Measurements from ENCODE around the gene KYNU. TPM values are rescaled to one million over a fixed set of nuclear protein-coding genes. Genes with fewer than 3 reads are reported as not detected.

Gene KYNU
- total and polyA plus RNA-seq, 7 experiments from 2014 or later = 0.13 to 23.4 (median 1.4) TPM; not detected in 2

GRCh38 chr2:142849820-142850219 lies 27.6 kb upstream of the KYNU start:
- H3K4me1 Mint-ChIP-seq = peaks cover 0 to 2% (median 0%) of the 10 kb centered on the region in 7 donors
- DNase-seq (no peak), ATAC-seq (no peak)
- POLR2A ChIA-PET = no interaction called here
- Histone ChIP-seq H3K4me1 (ENCODE audit: control insufficient read depth in 2 of 2, insufficient read depth in 2 of 2, low read length in 2 of 2) (no peaks in the 10 kb centered on the region), H3K27ac (ENCODE audit: low read depth, low read length) (no peak overlapping the region), H3K4me3 (ENCODE audit: low read length) (no peak overlapping the region), H3K36me3 (ENCODE audit: control insufficient read depth in 2 of 3, insufficient read depth in 3 of 3, low read length in 3 of 3) (no peaks in the 10 kb centered on the region), H3K9me3 (ENCODE audit: control insufficient read depth in 2 of 3, low read length in 3 of 3) (no peaks in the 10 kb centered on the region), H3K27me3 (ENCODE audit: control insufficient read depth in 2 of 2, insufficient read depth in 2 of 2, low read length in 2 of 2) (no peaks in the 10 kb centered on the region)
- H3K27me3 Mint-ChIP-seq = peaks cover 0 to 5% (median 0%) of the 10 kb centered on the region in 5 donors
- no peak overlapping the region for H3K27ac Mint-ChIP-seq
- H3K9me3 Mint-ChIP-seq = peaks cover 0 to 3% (median 0%) of the 10 kb centered on the region in 11 donors
- intact Hi-C loops (cut with micrococcal nuclease) = no loop called here
- no peaks in the 10 kb centered on the region for H3K36me3 Mint-ChIP-seq
- no peak overlapping the region for H3K4me3 Mint-ChIP-seq
- CTCF ChIA-PET = no interaction called here

GRCh38 chr2:142853912-142854311 lies 23.6 kb upstream of the KYNU start:
- intact Hi-C loops (cut with micrococcal nuclease) = no loop called here
- Mint-ChIP-seq H3K27ac (no peak overlapping the region), H3K27me3 (peaks cover 0 to 5% (median 0%) of the 10 kb centered on the region in 5 donors), H3K9me3 (peaks cover 0 to 5% (median 0%) of the 10 kb centered on the region in 11 donors), H3K4me3 (no peak overlapping the region), H3K36me3 (no peaks in the 10 kb centered on the region), H3K4me1 (no peaks in the 10 kb centered on the region)
- no peak overlapping the region for H3K27ac ChIP-seq (ENCODE audit: low read depth, low read length)
- CTCF ChIA-PET = no interaction called here
- no peaks in the 10 kb centered on the region for H3K4me1 ChIP-seq (ENCODE audit: control insufficient read depth in 2 of 2, insufficient read depth in 2 of 2, low read length in 2 of 2)
- no peak overlapping the region for H3K4me3 ChIP-seq (ENCODE audit: low read length)
- POLR2A ChIA-PET = no interaction called here
- DNase-seq (no peak), ATAC-seq (no peak)
- no peaks in the 10 kb centered on the region for H3K27me3 ChIP-seq (ENCODE audit: control insufficient read depth in 2 of 2, insufficient read depth in 2 of 2, low read length in 2 of 2)
- no peaks in the 10 kb centered on the region for H3K9me3 ChIP-seq (ENCODE audit: control insufficient read depth in 2 of 3, low read length in 3 of 3)
- H3K36me3 ChIP-seq (ENCODE audit: control insufficient read depth in 2 of 3, insufficient read depth in 3 of 3, low read length in 3 of 3) = no peaks in the 10 kb centered on the region

GRCh38 chr2:142857256-142858164 lies 20.0 kb upstream of the KYNU start:
- H3K27me3 ChIP-seq (ENCODE audit: control insufficient read depth in 2 of 2, insufficient read depth in 2 of 2, low read length in 2 of 2) = no peaks in the 10 kb centered on the region
- no peak overlapping the region for H3K27ac ChIP-seq (ENCODE audit: low read depth, low read length)
- ChIA-PET POLR2A (no interaction called here), CTCF (no interaction called here)
- H3K4me3 ChIP-seq (ENCODE audit: low read length) = no peak overlapping the region
- no peaks in the 10 kb centered on the region for H3K36me3 ChIP-seq (ENCODE audit: control insufficient read depth in 2 of 3, insufficient read depth in 3 of 3, low read length in 3 of 3)
- intact Hi-C loops (cut with micrococcal nuclease) = no loop called here
- H3K4me1 ChIP-seq (ENCODE audit: control insufficient read depth in 2 of 2, insufficient read depth in 2 of 2, low read length in 2 of 2) = no peaks in the 10 kb centered on the region
- H3K27ac Mint-ChIP-seq = no peak overlapping the region
- no peaks in the 10 kb centered on the region for H3K36me3 Mint-ChIP-seq
- H3K4me3 Mint-ChIP-seq = no peak overlapping the region
- H3K9me3 Mint-ChIP-seq = peaks cover 0 to 5% (median 0%) of the 10 kb centered on the region in 11 donors
- H3K4me1 Mint-ChIP-seq = no peaks in the 10 kb centered on the region
- H3K27me3 Mint-ChIP-seq = no peaks in the 10 kb centered on the region
- ATAC-seq (no peak), DNase-seq (no peak)
- H3K9me3 ChIP-seq (ENCODE audit: control insufficient read depth in 2 of 3, low read length in 3 of 3) = no peaks in the 10 kb centered on the region

GRCh38 chr2:142858961-142859360 lies 18.5 kb upstream of the KYNU start:
- Histone ChIP-seq H3K27ac (ENCODE audit: low read depth, low read length) (no peak overlapping the region), H3K9me3 (ENCODE audit: control insufficient read depth in 2 of 3, low read length in 3 of 3) (no peaks in the 10 kb centered on the region), H3K27me3 (ENCODE audit: control insufficient read depth in 2 of 2, insufficient read depth in 2 of 2, low read length in 2 of 2) (no peaks in the 10 kb centered on the region), H3K36me3 (ENCODE audit: control insufficient read depth in 2 of 3, insufficient read depth in 3 of 3, low read length in 3 of 3) (no peaks in the 10 kb centered on the region), H3K4me1 (ENCODE audit: control insufficient read depth in 2 of 2, insufficient read depth in 2 of 2, low read length in 2 of 2) (no peaks in the 10 kb centered on the region), H3K4me3 (ENCODE audit: low read length) (no peak overlapping the region)
- Mint-ChIP-seq H3K4me1 (no peaks in the 10 kb centered on the region), H3K36me3 (no peaks in the 10 kb centered on the region), H3K9me3 (peaks cover 0 to 5% (median 0%) of the 10 kb centered on the region in 11 donors), H3K27ac (no peak overlapping the region), H3K4me3 (no peak overlapping the region), H3K27me3 (no peaks in the 10 kb centered on the region)
- CTCF ChIA-PET = no interaction called here
- POLR2A ChIA-PET = no interaction called here
- intact Hi-C loops (cut with micrococcal nuclease) = no loop called here
- ATAC-seq (no peak), DNase-seq (no peak)

GRCh38 chr2:142862299-142862698 lies 15.2 kb upstream of the KYNU start:
- intact Hi-C loops (cut with micrococcal nuclease) = no loop called here
- CTCF ChIA-PET = no interaction called here
- Mint-ChIP-seq H3K9me3 (peaks cover 0 to 4% (median 0%) of the 10 kb centered on the region in 11 donors), H3K4me1 (peaks cover 0 to 5% (median 0%) of the 10 kb centered on the region in 7 donors), H3K4me3 (no peak overlapping the region), H3K27me3 (peaks cover 0 to 5% (median 0%) of the 10 kb centered on the region in 5 donors), H3K27ac (no peak overlapping the region), H3K36me3 (no peaks in the 10 kb centered on the region)
- DNase-seq (no peak), ATAC-seq (no peak)
- H3K36me3 ChIP-seq (ENCODE audit: control insufficient read depth in 2 of 3, insufficient read depth in 3 of 3, low read length in 3 of 3) = no peaks in the 10 kb centered on the region
- no peak overlapping the region for H3K27ac ChIP-seq (ENCODE audit: low read depth, low read length)
- H3K9me3 ChIP-seq (ENCODE audit: control insufficient read depth in 2 of 3, low read length in 3 of 3) = no peaks in the 10 kb centered on the region
- no peaks in the 10 kb centered on the region for H3K4me1 ChIP-seq (ENCODE audit: control insufficient read depth in 2 of 2, insufficient read depth in 2 of 2, low read length in 2 of 2)
- H3K27me3 ChIP-seq (ENCODE audit: control insufficient read depth in 2 of 2, insufficient read depth in 2 of 2, low read length in 2 of 2) = no peaks in the 10 kb centered on the region
- POLR2A ChIA-PET = no interaction called here
- H3K4me3 ChIP-seq (ENCODE audit: low read length) = no peak overlapping the region

- no peak overlapping the region for H3K27ac Mint-ChIP-seq
- no peak overlapping the region for H3K4me3 Mint-ChIP-seq
- Histone ChIP-seq H3K27me3 (ENCODE audit: control insufficient read depth in 2 of 2, insufficient read depth in 2 of 2, low read length in 2 of 2) (no peaks in the 10 kb centered on the region), H3K4me3 (ENCODE audit: low read length) (no peak overlapping the region), H3K9me3 (ENCODE audit: control insufficient read depth in 2 of 3, low read length in 3 of 3) (no peaks in the 10 kb centered on the region), H3K36me3 (ENCODE audit: control insufficient read depth in 2 of 3, insufficient read depth in 3 of 3, low read length in 3 of 3) (no peaks in the 10 kb centered on the region), H3K27ac (ENCODE audit: low read depth, low read length) (no peak overlapping the region), H3K4me1 (ENCODE audit: control insufficient read depth in 2 of 2, insufficient read depth in 2 of 2, low read length in 2 of 2) (no peaks in the 10 kb centered on the region)
- CTCF ChIA-PET = no interaction called here
- DNase-seq (no peak), ATAC-seq (no peak)
- H3K36me3 Mint-ChIP-seq = no peaks in the 10 kb centered on the region
- peaks cover 0 to 5% (median 0%) of the 10 kb centered on the region in 11 donors for H3K9me3 Mint-ChIP-seq
- POLR2A ChIA-PET = no interaction called here
- H3K27me3 Mint-ChIP-seq = peaks cover 0 to 5% (median 4%) of the 10 kb centered on the region in 5 donors
- intact Hi-C loops (cut with micrococcal nuclease) = no loop called here
- H3K4me1 Mint-ChIP-seq = peaks cover 0 to 5% (median 0%) of the 10 kb centered on the region in 7 donors
Observed at GRCh38 chr2:142862847-142863246, 14.6 kb upstream of the KYNU start.

- no peak overlapping the region for H3K27ac Mint-ChIP-seq
- no peaks in the 10 kb centered on the region for H3K4me1 ChIP-seq (ENCODE audit: control insufficient read depth in 2 of 2, insufficient read depth in 2 of 2, low read length in 2 of 2)
Observed at GRCh38 chr2:142863485-142863961, 13.9 kb upstream of the KYNU start.

More at GRCh38 chr2:142863485-142863961, 13.9 kb upstream of the KYNU start:
- H3K36me3 Mint-ChIP-seq = no peaks in the 10 kb centered on the region
- peaks cover 0 to 5% (median 0%) of the 10 kb centered on the region in 11 donors for H3K9me3 Mint-ChIP-seq
- Histone ChIP-seq H3K9me3 (ENCODE audit: control insufficient read depth in 2 of 3, low read length in 3 of 3) (no peaks in the 10 kb centered on the region), H3K4me3 (ENCODE audit: low read length) (no peak overlapping the region), H3K36me3 (ENCODE audit: control insufficient read depth in 2 of 3, insufficient read depth in 3 of 3, low read length in 3 of 3) (no peaks in the 10 kb centered on the region), H3K27me3 (ENCODE audit: control insufficient read depth in 2 of 2, insufficient read depth in 2 of 2, low read length in 2 of 2) (no peaks in the 10 kb centered on the region), H3K27ac (ENCODE audit: low read depth, low read length) (no peak overlapping the region)
- CTCF ChIA-PET = no interaction called here
- ATAC-seq (no peak), DNase-seq (no peak)
- POLR2A ChIA-PET = no interaction called here
- intact Hi-C loops (cut with micrococcal nuclease) = no loop called here
- no peak overlapping the region for H3K4me3 Mint-ChIP-seq
- H3K4me1 Mint-ChIP-seq = peaks cover 0 to 5% (median 0%) of the 10 kb centered on the region in 7 donors
- peaks cover 0 to 5% (median 4%) of the 10 kb centered on the region in 5 donors for H3K27me3 Mint-ChIP-seq
